Measurements from ENCODE around the gene STAT4.
A peak's percentile ranks its signal among the peaks of the same experiment; 100 is the strongest.

Gene STAT4

GRCh38 chr2:191020221-191020741, 130.5 kb downstream of the STAT4 start (continued):
- TF ChIP-seq CTCF (tag by site-specific recombination; IDR thresholded peaks at IDR 0.05) = peak; percentile 53
- peak; percentile 39; the same call in 1 of the 2 replicates for TF ChIP-seq ZBTB7A (tag by site-specific recombination; IDR thresholded peaks at IDR 0.05; ENCODE audit: low read depth)
- TF ChIP-seq ZNF366 (tag by site-specific recombination; conservative IDR thresholded peaks at IDR 0.05) = peak; percentile 61
- TF ChIP-seq ZNF324 (tag by site-specific recombination; IDR thresholded peaks at IDR 0.05) = peak; percentile 83
- TF ChIP-seq PRDM6 (tag by site-specific recombination; IDR thresholded peaks at IDR 0.05) = peak; percentile 43; the same call in 1 of the 2 replicates
- TF ChIP-seq ZNF362 (tag by site-specific recombination; IDR thresholded peaks at IDR 0.05) = 0 out of 2 replicates have a peak, but pooled peaks have one; percentile 42
- no peak for TF ChIP-seq ZNF837 (tag by site-specific recombination; IDR thresholded peaks at IDR 0.05)
- TF ChIP-seq ZNF548 (tag by site-specific recombination; IDR thresholded peaks at IDR 0.05) = no peak
- TF ChIP-seq ZNF114 (tag by site-specific recombination; IDR thresholded peaks at IDR 0.05) = no peak
- no peak for TF ChIP-seq ZNF138 (tag by site-specific recombination; IDR thresholded peaks at IDR 0.05; ENCODE audit: borderline replicate concordance)
- peak; percentile 44; the same call in 1 of the 2 replicates for TF ChIP-seq BCL11A (tag by site-specific recombination; IDR thresholded peaks at IDR 0.05; ENCODE audit: low read depth)
- TF ChIP-seq ZNF121 (tag by site-specific recombination; IDR thresholded peaks at IDR 0.05) = peak; percentile 79
- no peak for TF ChIP-seq ZNF155 (tag by site-specific recombination; IDR thresholded peaks at IDR 0.05)
- peak; percentile 84 for TF ChIP-seq PRDM10 (tag by site-specific recombination; IDR thresholded peaks at IDR 0.05)
- TF ChIP-seq ZBTB20 (tag by site-specific recombination; IDR thresholded peaks at IDR 0.05) = peak; percentile 97
- no peak for TF ChIP-seq ZNF112 (tag by site-specific recombination; IDR thresholded peaks at IDR 0.05)
- TF ChIP-seq INSM2 (tag by site-specific recombination; IDR thresholded peaks at IDR 0.05) = peak; percentile 86
- no peak for TF ChIP-seq ZNF670 (tag by site-specific recombination; IDR thresholded peaks at IDR 0.05; ENCODE audit: low read depth)
- peak; percentile 95 for TF ChIP-seq ZNF704 (tag by site-specific recombination; IDR thresholded peaks at IDR 0.05)
- TF ChIP-seq ZBTB11 (tag by site-specific recombination; conservative IDR thresholded peaks at IDR 0.05; ENCODE audit: low read depth) = peak; percentile 77
- peak; percentile 99 for TF ChIP-seq PRDM1 (tag by site-specific recombination; IDR thresholded peaks at IDR 0.05)
- TF ChIP-seq OVOL3 (tag by site-specific recombination; IDR thresholded peaks at IDR 0.05) = no peak
- peak; percentile 71 for TF ChIP-seq EGR2 (tag by site-specific recombination; IDR thresholded peaks at IDR 0.05; ENCODE audit: low read depth)
- TF ChIP-seq ZNF701 (tag by site-specific recombination; IDR thresholded peaks at IDR 0.05) = no peak
- peak; percentile 83 for TF ChIP-seq ZNF629 (tag by site-specific recombination; IDR thresholded peaks at IDR 0.05)
- TF ChIP-seq ZNF544 (tag by site-specific recombination; IDR thresholded peaks at IDR 0.05) = no peak

Data from HEK293 (cell line).